NCI-H146 treated with DMSO at 0.1 percent for 48 hours (cell line): ENCODE data around the gene ATOSB.
"Not testable (repeated sequence)": the region's sequence is repeated elsewhere in the genome, so short reads cannot be mapped to it uniquely, and the experiment has no call there.

ENCODE experiments used
- DNase-seq: peaks from one replicate; lab custom pipeline; 2025; ENCODE audit not compliant: unreplicated experiment; lab: John Stamatoyannopoulos, UW

ATOSB gene, protein sequence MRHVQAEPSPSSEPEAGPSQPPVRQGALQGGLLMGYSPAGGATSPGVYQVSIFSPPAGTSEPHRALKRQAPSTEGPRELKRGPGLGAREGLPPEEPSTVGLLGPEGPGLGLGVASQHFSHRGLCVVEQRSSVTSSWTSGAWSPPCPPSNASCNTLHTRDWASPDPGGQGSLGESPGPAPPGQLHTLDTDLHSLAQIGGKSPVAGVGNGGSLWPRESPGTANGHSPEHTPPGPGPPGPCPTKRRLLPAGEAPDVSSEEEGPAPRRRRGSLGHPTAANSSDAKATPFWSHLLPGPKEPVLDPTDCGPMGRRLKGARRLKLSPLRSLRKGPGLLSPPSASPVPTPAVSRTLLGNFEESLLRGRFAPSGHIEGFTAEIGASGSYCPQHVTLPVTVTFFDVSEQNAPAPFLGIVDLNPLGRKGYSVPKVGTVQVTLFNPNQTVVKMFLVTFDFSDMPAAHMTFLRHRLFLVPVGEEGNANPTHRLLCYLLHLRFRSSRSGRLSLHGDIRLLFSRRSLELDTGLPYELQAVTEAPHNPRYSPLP

DNA sequence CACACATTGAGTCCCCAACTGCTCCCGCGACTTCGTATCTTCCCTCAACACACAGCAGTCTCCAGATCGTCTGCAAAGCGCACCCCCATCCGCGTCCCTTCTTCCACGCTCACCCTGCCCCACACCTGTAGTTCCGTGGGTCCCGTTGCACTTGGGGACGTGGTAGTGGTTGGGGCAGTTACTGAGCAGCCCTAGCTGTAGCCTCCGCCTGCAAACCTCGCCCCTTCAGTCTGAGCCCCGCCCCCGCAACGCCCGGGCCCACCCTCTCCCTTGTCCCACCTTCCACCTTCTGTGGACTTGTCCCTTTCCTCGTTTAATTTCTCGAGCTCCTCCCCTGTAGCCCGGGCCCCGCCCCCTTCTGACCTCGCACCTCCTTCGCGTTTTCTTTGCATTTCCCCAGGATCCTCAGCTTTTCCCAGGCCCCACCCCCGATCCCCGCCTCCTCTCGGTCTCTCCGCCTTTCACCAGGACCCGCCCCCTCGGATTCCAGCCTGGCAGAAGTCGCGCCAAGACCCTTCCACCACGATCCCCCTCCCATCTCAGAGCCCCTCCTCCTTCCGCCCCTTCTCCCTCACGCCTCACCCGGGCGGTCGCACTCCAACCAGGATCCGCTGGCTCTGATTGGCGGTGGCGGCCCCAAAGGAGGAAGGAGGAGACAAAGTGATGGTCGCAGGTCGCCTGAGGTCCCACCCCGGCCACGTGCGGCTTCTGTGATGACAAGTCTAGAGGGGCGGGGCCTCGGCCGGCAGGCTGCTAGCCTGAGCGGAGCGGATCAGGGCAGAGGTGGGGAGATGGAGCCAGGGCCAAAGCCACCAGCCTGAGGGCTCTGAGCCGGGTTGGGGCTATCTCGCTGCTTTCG is at the start of gene ATOSB:
TSS of gene ATOSB (minus strand) at position 183 of the 859 bp plus-strand sequence. CDS start 7,588 bp downstream, outside the sequence.
- DNase-seq = peak; percentile 97

- no peak for DNase-seq
These were observed 49.0 kb upstream of the ATOSB start for GRCh38 chr9:35164711-35165110.

GRCh38 chr9:35163413-35163812 is 47.8 kb upstream of the ATOSB start:
- DNase-seq = no peak

GRCh38 chr9:35162605-35163315 is 47.1 kb upstream of the ATOSB start:
- no peak for DNase-seq

GRCh38 chr9:35161713-35162604 is 46.3 kb upstream of the ATOSB start, which contains the start of gene UNC13B:
TSS of gene UNC13B (plus strand) at chr9:35162009. CDS start at chr9:35162284, 275 bp downstream.
- peak; percentile 93 for DNase-seq

- DNase-seq = no peak
These were observed 43.0 kb upstream of the ATOSB start for GRCh38 chr9:35158501-35159280.

GRCh38 chr9:35157836-35158235 is 42.2 kb upstream of the ATOSB start:
- not testable (repeated sequence) for DNase-seq

- no peak for DNase-seq
These were observed 41.1 kb upstream of the ATOSB start for GRCh38 chr9:35156781-35157180.

- DNase-seq = no peak
These were observed 37.3 kb upstream of the ATOSB start for GRCh38 chr9:35152926-35153325.

DNA sequence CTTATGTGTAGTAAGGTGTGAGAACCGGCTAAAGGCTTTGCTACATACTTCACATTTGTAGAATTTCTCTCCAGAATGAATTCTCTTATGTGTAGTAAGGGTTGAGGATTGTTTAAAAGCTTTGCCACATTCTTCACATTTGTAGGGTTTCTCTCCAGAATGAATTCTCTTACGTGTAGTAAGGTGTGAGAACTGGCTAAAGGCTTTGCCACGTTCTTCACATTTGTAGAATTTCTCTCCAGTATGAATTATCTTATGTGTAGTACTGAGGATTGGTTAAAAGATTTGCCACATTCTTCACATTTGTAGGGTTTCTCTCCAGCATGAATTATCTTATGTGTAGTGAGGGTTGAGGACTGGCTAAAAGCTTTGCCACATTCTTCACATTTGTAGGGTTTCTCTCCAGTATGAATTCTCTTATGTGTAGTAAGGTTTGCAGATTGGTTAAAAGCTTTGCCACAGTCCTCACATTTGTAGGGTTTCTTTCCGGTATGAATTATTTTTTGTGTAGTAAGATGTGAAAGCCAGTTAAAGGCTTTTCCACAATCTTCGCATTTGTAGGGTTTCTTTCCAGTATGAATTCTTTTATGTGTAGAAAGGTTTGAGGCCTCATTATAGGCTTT is 32.4 kb upstream of the ATOSB start:
- DNase-seq = not testable (repeated sequence)

DNA sequence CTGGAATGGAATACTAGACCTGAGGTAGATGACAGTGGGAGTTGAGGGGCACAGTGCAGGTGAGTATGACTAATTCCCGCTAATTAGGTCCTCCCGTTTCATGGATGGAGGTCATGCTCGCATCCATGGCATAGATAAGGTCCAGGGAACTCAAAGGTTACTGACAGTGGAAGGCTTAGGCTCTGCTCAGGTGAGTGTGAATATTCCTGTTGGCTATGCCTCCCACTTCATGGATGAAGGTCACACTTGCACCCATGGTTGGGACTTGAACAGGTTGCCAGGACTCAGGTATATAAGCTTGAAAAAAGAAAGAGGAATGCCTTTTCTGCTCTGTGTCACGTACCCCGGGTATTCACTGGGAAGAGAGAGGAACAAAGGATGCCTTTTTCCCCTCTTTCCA is 26.4 kb upstream of the ATOSB start:
- no peak for DNase-seq

- no peak for DNase-seq
These were observed 24.4 kb upstream of the ATOSB start for GRCh38 chr9:35140093-35140492.

GRCh38 chr9:35136866-35137265 is 21.2 kb upstream of the ATOSB start:
- no peak for DNase-seq

DNA sequence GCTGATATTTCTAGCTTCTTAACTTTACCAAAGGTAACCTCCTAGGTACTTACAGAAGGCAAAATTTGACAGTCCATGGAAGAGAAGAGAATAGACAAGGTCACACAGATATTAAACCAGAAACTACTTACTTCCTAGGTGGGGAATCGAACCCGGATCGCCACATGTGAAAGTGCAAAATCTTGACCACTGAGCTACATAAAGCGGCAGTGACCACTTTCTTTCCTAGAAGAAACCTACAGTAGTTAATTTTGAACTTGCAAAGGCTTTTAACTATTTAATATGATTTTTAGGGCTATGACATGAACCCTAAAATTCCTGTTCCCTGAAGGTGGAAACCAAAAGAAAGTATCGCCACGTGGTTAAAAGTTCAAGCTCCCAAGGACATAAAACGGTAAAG is 20.3 kb upstream of the ATOSB start:
- DNase-seq = no peak

DNA sequence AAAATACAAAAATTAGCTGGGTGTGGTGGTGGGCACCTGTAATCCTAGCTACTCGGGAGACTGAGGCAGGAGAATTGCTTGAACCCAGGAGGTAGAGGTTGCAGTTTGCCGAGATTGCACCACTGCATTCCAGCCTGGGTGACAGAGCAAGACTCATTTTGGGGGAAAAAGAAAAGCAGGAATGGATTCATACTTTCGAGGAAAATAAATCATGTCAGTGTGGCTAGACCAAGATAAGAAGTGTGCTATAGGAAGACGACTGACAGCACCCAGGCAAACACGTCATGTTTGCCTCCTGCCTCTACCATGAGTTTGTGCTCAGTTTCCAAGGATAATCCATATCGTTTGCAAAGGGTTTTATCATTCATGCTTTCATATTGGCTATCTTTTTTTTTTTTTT is 19.3 kb upstream of the ATOSB start:
- no peak for DNase-seq

DNA sequence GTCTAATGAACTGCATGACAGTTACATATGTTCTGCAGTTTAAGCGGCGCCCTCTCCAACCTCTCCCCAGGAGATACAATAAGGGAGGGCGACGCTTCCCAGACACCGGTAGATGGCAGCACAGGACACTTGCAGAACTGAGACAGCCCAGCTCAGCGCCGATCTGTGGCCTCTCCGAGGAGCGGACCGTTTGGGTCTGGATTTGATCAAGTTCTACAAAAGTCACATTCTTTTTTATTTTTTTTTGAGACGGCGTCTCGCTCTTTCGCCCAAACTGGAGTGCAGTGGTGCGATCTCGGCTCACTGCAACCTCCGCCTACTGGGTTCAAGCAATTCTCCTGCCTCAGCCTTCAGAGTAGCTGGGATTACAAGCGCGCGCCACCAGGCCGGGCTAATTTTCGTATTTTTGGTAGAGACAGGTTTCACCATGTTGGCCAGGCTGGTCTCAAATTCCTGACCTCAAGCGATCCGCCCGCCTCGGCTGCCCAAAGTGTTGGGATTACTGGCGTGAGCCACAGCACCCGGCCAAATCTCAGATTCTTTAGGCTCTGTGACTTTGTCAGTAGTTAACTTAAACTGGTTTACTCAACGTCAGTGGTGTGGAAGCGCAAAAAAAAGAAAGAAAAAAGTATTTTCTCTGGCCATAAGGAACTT is 1.4 kb upstream of the ATOSB start:
- peak; percentile 91 for DNase-seq

- DNase-seq = no peak
These were observed 856 bp upstream of the ATOSB start for GRCh38 chr9:35116539-35116897.

- no peak for DNase-seq
These were observed 628 bp downstream of the ATOSB start for GRCh38 chr9:35114840-35115628.
